ENCODE data around the gene MCM5. TPM values are rescaled to one million over a fixed set of nuclear protein-coding genes. Genes with fewer than 3 reads are reported as not detected.

Gene MCM5
- total RNA-seq, 1 experiment from 2014 or later, result 165 TPM

GRCh38 chr22:35473971-35474370, 74.0 kb downstream of the MCM5 start:
- DNase-seq (ENCODE audit: low spot score), result no peak

Other genes starting within 250 kb of the MCM5 start
- gene HMGXB4, start 142.6 kb upstream of the MCM5 start, total RNA-seq (2014; rRNA removed; shearing (Covaris generic)), result 9.7 and 12.9 TPM in 2 replicates
- gene TOM1, start 100.2 kb upstream of the MCM5 start, total RNA-seq (2014; rRNA removed; shearing (Covaris generic)), result 23.4 and 24.0 TPM in 2 replicates
- 17.3 and 18.2 TPM in 2 replicates for gene HMOX1, start 19.0 kb upstream of the MCM5 start, total RNA-seq (2014; rRNA removed; shearing (Covaris generic))
- 0.50 and 0.59 TPM in 2 replicates for gene RASD2, start 140.7 kb downstream of the MCM5 start, total RNA-seq (2014; rRNA removed; shearing (Covaris generic))
- gene MB, start 217.2 kb downstream of the MCM5 start, total RNA-seq (2014; rRNA removed; shearing (Covaris generic)), result 3.9 and 4.5 TPM in 2 replicates
- gene APOL6, start 248.3 kb downstream of the MCM5 start, total RNA-seq (2014; rRNA removed; shearing (Covaris generic)), result 2.6 and 3.3 TPM in 2 replicates

Data from A172 (cell line).